ENCODE data around the gene SYMPK. TPM values are rescaled to one million over a fixed set of nuclear protein-coding genes. Genes with fewer than 3 reads are reported as not detected.
"Not testable (repeated sequence)": the region's sequence is repeated elsewhere in the genome, so short reads cannot be mapped to it uniquely, and the experiment has no call there.

The SYMPK gene
- polyA plus RNA-seq, 4 donors = 49.2 to 67.7 (median 58.9) TPM

DNA sequence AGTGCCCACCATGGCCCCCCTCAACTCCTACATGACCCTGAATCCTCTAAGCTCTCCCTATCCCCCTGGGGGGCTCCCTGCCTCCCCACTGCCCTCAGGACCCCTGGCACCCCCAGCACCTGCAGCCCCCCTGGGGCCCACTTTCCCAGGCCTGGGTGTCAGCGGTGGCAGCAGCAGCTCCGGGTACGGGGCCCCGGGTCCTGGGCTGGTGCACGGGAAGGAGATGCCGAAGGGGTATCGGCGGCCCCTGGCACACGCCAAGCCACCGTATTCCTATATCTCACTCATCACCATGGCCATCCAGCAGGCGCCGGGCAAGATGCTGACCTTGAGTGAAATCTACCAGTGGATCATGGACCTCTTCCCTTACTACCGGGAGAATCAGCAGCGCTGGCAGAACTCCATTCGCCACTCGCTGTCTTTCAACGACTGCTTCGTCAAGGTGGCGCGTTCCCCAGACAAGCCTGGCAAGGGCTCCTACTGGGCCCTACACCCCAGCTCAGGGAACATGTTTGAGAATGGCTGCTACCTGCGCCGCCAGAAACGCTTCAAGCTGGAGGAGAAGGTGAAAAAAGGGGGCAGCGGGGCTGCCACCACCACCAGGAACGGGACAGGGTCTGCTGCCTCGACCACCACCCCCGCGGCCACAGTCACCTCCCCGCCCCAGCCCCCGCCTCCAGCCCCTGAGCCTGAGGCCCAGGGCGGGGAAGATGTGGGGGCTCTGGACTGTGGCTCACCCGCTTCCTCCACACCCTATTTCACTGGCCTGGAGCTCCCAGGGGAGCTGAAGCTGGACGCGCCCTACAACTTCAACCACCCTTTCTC is 9.4 kb upstream of the SYMPK start:
- no peak for DNase-seq (ENCODE audit: low read depth in 4 of 4, low spot score in 3 of 4)

DNA sequence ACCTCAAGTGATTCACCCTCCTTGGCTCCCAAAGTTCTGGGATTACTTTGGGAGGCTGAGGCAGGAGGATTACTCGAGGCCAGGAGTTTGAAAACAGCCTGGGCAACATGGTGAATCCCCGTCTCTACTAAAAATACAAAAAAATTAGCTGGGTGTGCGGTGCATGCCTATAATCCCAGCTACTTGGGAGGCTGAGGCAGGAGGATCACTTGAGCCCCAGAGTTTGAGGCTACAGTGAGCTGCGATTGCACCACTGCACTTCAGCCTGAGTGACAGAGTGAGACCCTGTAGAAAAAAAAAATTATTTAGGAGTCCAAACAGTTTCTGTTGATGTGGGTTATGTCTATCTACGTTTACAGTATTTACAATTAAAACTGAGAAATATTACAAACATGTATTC is 7.9 kb upstream of the SYMPK start:
- no peak for DNase-seq (ENCODE audit: low read depth in 4 of 4, low spot score in 3 of 4)

DNA sequence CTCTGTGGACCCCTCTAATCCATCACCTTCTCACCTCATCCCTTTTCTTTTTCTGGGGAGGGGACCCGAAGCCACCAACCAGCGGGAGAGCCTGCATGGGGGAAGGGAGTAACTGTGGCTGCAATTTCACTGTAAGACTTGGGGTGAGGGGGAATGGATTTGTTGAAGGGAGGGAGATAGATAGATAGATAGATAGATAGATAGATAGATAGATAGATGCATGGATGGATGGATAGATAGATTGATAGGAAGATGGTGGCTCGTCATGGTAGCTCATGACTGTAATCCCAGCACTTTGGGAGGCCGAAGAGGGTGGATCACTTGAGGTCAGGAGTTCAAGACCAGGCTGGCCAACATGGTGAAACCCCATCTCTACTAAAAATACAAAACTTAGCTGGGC is 4.3 kb upstream of the SYMPK start:
- DNase-seq (ENCODE audit: low read depth in 4 of 4, low spot score in 3 of 4) = not testable (repeated sequence)

DNA sequence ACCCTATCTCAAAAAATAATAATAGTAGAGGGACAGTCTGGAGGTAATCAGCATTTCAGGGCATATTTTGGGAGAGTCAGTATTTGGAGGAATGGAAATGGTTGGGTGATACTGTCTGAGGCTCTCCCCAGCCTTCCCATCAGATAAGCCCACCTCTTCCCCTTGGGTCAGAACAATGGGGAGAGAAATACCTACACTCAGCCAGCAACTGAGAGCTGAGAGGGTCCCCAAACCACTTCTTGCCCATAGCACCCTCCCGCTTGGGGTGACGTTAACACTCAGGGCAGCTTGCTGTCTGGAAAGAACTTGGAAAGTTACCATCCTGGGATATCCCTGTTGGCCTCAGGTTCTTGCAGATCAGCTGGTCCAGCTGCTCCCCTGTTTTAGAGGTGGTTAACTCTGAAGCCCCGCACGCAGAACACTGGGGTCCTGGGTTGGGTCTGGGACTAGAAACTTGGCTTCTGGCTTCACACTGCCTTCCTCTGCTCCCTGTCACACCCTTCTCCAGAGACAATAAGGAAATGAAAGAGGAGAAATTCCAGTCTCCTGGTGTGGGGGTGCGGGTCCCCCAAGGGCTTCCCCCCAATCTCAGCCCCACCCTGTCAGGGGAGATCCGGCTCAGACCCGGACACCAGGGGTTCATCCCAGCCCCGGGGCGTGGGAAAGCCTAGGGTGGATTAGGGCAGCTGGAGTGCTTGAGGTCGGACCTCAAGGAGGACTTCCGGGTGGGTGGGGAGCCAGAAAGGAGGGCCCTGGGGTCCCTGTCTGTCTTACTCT is 3.6 kb upstream of the SYMPK start:
- DNase-seq (ENCODE audit: low read depth in 4 of 4, low spot score in 3 of 4) = no peak

DNA sequence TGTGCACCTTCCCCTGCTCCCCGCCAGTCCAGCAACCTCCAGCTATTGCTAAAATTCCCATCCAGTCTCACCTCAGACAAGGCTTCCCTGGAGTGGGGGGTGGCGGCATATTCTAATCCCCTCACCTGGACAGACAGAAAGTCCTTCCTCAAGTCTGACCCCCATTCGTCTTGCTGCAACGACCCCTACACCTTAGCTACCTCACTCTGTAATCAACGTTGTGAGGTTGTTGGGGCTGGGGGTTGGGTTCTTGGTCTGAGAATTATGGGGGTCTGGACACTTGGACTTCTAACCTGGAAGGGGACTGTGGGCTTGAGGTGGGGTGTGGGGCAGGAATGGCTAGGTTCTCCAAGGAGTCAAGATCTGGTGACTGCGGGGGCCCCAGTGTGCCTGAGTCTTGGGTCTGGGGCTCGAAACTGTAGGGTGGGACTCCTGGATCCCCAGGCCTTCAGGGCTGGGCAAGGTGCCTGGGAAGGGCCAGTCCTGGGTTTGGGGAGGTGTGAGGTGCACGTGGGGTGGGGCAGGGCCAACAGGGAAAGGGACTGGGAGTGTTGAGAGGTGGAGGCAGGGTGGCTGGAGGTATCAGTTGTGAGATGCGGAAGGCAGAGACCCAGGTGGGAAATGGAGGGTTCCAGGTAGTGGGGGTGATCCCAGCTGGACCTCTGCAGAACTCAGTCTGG is 2.5 kb upstream of the SYMPK start:
- DNase-seq (ENCODE audit: low read depth in 4 of 4, low spot score in 3 of 4) = no peak

DNA sequence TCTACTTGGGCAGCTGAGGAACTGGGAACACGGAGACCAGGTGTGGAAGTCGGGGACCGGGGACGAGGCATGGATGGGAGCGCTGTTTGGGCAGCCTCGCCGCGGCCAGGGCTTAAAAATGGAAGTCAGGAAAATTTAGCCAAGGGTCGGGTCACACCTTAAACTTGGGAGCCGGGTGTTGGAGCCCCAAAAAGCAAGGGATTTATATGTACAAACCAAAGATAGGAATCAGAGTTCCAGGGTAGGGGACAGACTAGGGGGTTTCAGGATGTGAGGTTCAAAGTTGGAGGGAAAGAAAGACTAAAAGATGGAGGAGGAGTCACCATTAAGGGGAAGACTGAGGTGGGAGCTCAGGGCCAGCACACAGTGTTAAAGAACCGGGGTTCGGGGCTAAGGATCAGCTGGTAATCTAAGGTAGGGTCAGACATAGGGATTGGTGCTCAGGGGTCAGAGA is 1.7 kb upstream of the SYMPK start:
- DNase-seq (ENCODE audit: low read depth in 4 of 4, low spot score in 3 of 4) = no peak

DNA sequence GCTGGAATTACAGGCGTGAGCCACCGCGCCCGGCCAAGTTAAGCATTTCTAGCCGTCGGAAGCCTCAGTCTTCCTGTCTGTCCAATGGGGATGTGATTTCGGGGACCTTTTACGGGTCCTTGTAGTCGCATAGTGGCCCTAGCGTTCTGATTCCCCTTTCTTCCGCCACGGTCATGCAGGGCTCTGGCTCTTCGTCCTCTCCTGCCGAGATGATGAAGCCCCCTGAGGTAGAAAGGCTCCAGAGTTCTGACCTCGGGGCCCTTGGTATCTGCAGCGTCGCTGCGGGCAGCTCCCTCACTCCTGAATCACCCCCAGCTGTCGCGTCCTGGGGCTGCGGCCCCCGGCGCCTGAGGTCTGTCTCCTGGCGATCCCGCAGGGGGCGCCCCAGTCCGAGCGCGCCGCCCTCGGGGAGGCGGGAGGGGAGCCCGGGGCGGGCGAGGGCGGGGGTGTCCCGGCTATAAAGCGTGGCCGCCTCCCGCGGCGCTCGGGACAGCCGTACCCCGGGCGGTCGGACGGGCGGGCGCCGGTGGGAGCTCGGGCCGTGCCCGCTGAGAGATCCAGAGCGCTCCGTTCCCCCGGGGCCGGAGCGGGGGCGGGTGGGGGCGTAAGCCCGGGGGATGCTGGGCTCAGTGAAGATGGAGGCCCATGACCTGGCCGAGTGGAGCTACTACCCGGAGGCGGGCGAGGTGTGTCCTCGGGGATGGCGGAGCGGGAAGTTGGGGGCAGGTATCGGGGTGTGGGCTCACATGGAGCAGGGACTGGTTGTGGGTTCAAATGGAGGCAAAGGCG is 1.1 kb upstream of the SYMPK start, which contains the start of gene FOXA3:
TSS of gene FOXA3 (plus strand) at position 487 of the 789 bp plus-strand sequence. CDS start at position 618, 131 bp downstream.
- no peak for DNase-seq (ENCODE audit: low read depth in 4 of 4, low spot score in 3 of 4)

DNA sequence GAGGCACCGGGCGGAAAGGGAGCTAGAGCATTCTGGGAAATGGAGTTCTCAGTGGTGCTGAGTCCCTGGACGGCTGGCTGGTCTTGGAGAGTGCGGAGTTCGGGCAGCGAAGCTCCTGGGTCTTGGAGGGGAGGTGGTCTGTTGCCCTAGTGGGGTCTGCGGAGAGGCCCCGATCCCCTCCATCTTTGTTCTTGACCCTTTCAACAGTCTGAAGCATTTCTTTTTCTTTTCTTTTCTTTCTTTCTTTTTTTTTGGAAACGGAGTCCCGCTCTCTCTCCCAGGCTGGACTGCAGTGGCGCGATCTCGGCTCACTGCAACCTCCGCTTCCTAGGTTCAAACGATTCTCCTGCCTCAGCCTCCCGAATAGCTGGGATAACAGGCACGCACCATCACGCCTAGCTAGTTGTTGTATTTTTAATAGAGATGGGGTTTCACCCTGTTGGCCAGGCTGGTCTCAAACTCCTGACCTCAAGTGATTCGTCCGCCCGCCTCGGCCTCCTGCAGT is 440 bp upstream of the SYMPK start:
- DNase-seq (ENCODE audit: low read depth in 4 of 4, low spot score in 3 of 4) = no peak

DNA sequence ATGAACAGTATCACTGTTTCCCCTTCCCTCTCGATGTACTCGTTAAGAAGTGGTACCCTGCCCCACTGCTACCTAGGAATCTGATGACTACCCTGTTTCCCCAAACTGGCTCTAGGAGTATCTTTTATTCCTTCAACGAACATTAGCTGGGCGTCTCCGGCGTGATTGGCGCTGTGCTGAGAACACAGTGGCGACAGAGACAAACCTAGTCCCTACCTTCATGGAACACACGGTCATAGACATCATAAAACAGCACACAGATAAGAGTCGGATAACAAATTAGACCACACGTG is 730 bp downstream of the SYMPK start:
- DNase-seq (ENCODE audit: low read depth in 4 of 4, low spot score in 3 of 4) = no peak

DNA sequence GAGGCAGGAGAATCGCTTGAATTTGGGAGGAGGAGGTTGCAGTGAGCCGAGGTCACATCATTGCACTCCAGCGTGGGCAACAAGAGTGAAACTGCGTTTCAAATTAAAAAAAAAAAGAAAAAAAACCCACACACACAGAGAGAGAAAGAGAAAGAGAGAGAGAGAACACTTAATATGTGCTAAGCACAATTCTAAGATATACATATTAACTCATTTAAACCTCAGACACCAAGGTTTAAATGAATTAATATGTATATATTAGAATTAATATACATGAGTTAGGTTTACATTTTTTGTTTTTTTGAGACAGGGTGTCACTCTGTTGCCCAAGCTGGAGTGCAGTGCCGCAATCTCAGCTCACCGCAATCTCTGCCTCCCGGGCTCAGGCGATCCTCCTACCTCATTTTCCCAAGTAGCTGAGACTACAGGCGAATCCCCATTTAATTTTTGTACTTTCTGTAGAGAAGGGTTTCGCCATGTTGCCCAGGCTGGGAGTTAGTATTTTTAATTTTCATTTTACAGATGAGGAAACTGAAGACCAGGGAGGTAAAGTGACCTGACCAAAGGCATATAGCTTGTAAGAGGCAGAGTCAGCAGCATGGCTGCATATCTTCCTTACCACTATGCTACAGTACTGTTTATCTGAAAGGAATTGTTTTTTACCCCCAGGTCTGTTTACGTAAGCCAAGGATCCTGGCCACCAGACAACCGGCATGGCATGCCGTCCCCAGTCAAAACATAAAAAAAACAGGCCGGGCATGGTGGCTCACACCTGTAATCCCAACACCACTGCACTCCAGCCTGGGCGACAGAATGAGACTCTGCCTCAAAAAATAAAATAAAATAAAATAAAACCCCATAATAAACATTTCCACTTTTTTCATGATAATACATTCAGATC is 2.3 kb downstream of the SYMPK start:
- DNase-seq (ENCODE audit: low read depth in 4 of 4, low spot score in 3 of 4) = no peak

DNA sequence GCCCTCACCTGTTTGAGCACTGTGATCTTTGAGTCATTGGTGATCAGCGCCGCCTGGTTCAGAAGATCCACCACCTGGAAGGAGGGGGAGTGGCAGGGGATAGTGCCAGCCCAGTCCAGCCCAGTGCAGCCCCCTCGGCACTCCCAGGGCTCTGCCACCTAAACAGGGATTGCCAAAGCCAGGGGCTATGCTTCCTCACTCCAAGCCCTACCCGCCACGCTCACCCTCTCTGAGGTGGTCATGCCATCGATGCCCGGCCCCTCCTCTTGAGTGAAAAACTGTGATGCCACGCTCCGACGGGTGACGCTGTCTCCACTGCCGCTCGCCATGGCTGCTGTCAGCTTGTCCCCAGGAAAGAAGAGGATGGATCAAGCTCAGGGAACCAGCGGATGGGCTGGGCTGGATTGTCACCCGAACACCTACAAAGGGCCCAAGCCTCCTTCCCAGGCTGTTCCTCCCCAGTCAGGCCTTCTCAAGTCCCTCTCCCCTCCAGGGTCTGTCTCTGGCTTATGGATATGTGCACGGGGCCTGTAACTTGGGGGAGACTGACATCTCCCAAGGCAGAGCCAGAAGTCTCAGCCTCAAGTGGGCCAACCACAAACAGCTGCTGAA is 8.7 kb downstream of the SYMPK start:
- no peak for DNase-seq (ENCODE audit: low read depth in 4 of 4, low spot score in 3 of 4)

DNA sequence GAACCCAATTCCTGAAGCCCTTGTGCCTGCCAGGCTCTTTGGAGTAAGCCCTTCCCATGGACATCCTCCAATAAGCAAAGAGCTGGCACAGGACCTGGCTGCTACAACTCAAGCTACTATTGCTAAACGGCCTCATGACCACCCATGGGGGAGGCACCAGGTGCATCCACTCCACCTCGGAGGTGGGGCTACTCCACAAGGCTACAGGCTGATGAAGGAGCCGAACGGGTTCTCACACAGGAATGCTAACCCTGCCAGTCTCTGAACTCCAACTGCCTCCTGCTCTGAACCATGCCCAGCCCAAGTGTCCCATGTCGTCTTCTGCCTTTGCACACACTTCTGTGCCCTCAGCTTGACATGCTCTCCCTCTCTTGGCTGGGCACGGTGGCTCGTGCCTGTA is 10.0 kb downstream of the SYMPK start:
- no peak for DNase-seq (ENCODE audit: low read depth in 4 of 4, low spot score in 3 of 4)

DNA sequence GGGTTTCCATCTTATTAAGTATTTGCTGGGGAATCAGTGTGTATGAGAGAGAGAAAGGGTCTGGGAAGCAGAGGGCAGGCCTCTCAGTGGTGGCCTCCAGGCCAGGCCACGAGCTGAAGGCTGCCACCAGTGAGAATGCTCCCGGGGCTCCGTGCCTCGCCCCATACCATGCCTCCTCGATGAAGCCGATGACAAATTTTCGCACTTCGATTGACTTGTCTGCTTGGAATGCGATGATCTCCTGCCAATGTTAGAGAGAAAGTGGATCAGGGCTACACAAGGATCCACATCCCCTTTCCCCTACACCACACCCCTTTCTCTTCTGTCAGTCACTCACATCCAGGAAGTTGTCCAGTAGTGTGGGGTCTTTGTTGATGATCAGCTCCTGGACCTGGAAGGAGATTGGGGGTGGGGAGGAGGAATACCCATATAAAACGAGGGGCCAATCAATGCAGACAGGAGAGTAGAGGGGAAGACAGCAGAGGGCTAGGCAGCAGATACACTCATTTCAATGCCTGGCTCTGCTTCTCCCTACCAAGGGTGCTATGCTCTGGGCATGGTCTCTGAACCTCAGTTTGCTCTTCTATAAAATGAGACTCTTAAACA is 10.7 kb downstream of the SYMPK start:
- DNase-seq (ENCODE audit: low read depth in 4 of 4, low spot score in 3 of 4) = no peak

DNA sequence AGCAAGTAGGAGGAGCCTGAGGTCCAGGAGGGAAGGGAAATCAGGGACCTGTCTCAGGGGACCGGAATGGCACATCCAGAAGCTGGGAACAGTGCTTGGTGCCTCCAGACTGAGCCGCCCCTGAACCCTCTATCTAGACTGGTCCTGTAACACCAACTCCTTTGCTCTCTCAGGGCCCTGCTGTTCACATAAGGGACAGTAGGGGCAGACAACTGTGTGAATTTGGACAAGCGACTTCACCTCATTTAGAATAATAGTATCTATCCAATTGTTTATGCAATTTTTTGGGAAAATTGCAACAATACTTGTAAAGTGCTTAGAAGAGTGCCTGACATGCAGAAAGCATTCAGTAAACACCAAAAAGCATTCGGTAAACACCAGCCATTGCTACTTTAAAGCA is 14.0 kb downstream of the SYMPK start:
- no peak for DNase-seq (ENCODE audit: low read depth in 4 of 4, low spot score in 3 of 4)

DNA sequence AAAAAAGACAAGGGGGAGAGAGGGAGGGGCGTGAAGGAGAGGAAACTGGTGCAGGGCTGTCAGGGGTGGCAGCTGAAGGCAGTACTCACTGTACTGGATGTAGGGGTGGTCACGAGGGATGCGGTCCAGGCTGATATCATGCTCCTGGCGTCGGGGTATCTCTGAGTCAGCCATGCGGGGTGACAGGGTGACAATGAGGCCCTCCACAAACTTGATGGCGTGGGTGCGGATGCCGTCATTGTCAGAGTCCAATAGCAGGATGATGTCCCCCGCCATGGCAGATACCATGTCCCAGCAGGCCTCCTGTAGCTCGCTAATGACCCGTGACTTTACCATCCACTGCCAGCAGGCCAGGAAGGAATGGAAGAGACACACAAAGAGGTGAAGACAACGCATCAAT is 15.3 kb downstream of the SYMPK start:
- no peak for DNase-seq (ENCODE audit: low read depth in 4 of 4, low spot score in 3 of 4)

DNA sequence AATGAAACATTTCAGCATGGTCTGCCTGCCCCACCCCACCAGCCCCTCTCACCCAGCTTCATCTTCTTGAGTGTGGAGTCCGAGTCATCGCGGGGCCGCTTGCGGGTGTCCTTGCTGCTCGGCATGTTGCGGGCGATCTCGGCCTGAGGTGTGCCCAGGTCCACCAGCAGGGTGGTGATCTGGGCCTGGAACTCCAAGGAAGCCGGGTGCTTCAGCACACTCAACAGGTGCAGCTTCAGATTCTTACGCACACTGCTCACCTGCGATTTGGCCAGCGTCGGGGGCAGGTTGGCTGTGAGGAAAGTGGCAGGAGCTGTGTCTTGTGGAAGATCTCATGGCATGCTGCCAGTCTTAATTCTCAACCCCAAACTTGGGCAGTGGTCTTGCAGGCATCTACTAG is 20.7 kb downstream of the SYMPK start:
- DNase-seq (ENCODE audit: low read depth in 4 of 4, low spot score in 3 of 4) = no peak

DNA sequence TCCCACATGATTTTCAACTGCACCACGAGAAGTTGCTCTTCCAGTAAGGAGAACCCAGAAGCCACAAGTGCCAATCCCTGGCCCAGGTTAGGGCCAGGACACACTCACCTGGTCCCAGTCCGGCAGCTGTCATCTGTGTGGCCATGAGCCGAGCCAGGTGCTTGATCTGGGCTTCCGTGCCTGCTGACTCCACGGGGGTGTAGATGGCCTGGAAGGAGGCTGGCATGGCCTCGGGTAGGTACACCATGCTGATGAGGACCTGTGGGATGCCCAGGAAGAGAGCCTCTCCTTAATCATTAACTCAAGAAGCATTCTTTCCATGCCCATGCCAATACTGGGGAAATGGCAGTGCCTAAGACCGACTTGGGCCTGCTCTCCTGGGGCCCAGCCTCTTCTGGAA is 28.0 kb downstream of the SYMPK start:
- no peak for DNase-seq (ENCODE audit: low read depth in 4 of 4, low spot score in 3 of 4)

DNA sequence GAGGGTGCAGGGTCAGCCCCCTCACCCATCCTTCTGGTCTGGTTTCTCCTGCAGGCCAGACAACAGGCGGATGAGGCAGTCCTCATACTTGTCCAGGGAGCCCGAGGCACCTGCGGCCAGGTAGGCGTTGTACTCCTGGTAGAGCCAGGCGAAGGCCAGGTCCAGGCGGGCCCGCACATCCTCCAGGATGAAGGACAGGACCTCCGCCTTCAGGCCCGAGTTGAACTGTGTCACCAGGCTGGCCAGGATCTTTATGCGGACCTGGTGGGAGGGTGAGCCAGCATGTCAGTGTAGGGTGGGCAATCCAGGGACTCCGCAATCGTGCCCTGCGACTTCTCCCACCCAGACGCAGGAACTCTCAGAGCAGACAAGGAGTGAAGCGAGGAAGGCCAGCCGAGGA is 34.0 kb downstream of the SYMPK start:
- DNase-seq (ENCODE audit: low read depth in 4 of 4, low spot score in 3 of 4) = no peak

DNA sequence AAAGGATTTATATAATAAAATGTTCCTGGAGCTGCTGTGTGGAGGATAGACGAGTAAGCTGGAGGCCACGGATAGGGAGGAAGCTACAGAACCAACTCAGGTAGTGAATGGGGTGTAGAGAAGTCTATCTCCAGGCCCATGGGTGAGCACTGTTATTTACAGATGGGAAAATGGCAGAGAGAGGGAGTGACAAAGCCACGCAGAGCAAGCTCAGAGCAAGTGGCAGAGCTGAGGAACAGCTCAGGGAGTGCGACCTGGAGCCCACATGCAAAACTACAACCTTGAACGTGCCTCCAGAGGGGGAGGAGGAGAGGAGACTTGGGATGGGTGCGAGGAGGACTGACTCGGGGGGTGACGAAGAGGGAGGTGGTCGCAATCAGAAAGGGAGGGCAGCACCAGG is 34.4 kb downstream of the SYMPK start:
- DNase-seq (ENCODE audit: low read depth in 4 of 4, low spot score in 3 of 4) = no peak

All from right renal pelvis (tissue), 4 donors.